Smooth muscle cell of bladder (primary cell): ENCODE data around the gene C17orf67. TPM values are rescaled to one million over a fixed set of nuclear protein-coding genes. Genes with fewer than 3 reads are reported as not detected.

Source experiments
- total RNA-seq: library from RNA; depleted of rRNA; stranded (reverse); fragments of >200 nt; gene quantifications from 2 replicates; pipeline ENCODE4 v1.2.3, GENCODE V29; 2014

C17orf67 gene, protein sequence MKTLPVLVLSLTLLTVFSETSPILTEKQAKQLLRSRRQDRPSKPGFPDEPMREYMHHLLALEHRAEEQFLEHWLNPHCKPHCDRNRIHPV
- 0.71 and 0.74 TPM in 2 replicates for total RNA-seq

DNA sequence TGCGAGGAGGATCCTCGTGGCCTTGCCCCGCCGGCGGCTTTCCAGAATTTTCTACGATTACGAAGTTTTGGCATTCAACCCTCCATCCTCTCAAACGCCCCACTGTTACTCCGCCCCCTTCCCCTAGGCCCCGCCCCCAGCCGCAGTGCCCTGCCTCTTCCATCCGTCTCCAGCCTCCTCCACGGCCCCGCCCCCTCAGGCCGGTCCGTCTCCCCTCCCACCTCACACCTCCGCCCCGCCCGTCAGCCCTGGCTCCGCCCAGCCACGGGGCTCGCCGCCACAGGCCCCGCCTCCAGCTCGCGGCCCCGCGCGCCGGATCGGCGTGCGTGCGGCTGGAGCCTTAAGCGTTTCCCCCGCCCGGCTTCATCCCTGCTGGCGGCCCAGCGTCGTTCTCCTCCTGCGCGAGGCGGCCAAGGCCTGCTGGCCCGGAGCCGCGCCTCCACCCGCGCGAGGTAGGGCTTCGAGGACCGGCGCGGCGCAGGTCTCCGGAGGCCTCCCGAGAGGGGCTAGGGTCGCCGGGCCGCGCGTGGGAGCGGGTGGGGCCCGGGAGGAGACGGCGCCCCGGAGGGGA, at the start of gene C17orf67, which contains the start of gene DGKE:
Gene C17orf67 (minus strand): TSS at position 112 of the 571 bp plus-strand sequence. CDS start 18,110 bp downstream, outside the sequence.
Gene DGKE (plus strand): TSS at position 343 of the 571 bp plus-strand sequence. CDS start 645 bp downstream, outside the sequence.

Other genes starting within 250 kb of the C17orf67 start
- under 0.01 and 0.09 TPM in 2 replicates for gene NOG, start 240.2 kb downstream of the C17orf67 start, total RNA-seq
- 4.8 and 5.2 TPM in 2 replicates for gene DGKE, start 231 bp upstream of the C17orf67 start, total RNA-seq
- 23.2 and 23.8 TPM in 2 replicates for gene TRIM25, start 80.1 kb upstream of the C17orf67 start, total RNA-seq
- 9.7 and 13.1 TPM in 2 replicates for gene COIL, start 127.1 kb upstream of the C17orf67 start, total RNA-seq
- 49.2 and 55.7 TPM in 2 replicates for gene SCPEP1, start 144.2 kb upstream of the C17orf67 start, total RNA-seq